Measurements from ENCODE around the gene OSBPL3.

- TF ChIP-seq, protein P1, sequence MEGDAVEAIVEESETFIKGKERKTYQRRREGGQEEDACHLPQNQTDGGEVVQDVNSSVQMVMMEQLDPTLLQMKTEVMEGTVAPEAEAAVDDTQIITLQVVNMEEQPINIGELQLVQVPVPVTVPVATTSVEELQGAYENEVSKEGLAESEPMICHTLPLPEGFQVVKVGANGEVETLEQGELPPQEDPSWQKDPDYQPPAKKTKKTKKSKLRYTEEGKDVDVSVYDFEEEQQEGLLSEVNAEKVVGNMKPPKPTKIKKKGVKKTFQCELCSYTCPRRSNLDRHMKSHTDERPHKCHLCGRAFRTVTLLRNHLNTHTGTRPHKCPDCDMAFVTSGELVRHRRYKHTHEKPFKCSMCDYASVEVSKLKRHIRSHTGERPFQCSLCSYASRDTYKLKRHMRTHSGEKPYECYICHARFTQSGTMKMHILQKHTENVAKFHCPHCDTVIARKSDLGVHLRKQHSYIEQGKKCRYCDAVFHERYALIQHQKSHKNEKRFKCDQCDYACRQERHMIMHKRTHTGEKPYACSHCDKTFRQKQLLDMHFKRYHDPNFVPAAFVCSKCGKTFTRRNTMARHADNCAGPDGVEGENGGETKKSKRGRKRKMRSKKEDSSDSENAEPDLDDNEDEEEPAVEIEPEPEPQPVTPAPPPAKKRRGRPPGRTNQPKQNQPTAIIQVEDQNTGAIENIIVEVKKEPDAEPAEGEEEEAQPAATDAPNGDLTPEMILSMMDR (IDR thresholded peaks at IDR 0.05): no peak
- TF ChIP-seq POLR2A (IDR thresholded peaks at IDR 0.05): no peak
Measured at GRCh38 chr7:24825931-24826661, 153.9 kb downstream of the OSBPL3 start.

Measured in heart left ventricle (tissue), 13 donors.